HG03103 (cell line): Measurements from ENCODE around the gene ACTR10.

ENCODE experiments used
- ATAC-seq: cut with Tn5 transposase; IDR thresholded peaks from one replicate; pipeline ENCODE4 v1.9.1; 2021; ENCODE audit warnings: low read depth; ENCODE audit not compliant: unreplicated experiment

Gene ACTR10

GRCh38 chr14:58278177-58278576 is 78.2 kb downstream of the ACTR10 start:
- ATAC-seq, result no peak

GRCh38 chr14:58280954-58281787 is 81.2 kb downstream of the ACTR10 start:
- peak; percentile 73 for ATAC-seq

GRCh38 chr14:58281969-58282368 is 82.0 kb downstream of the ACTR10 start:
- ATAC-seq, result no peak

- ATAC-seq, result no peak
These were observed 83.1 kb downstream of the ACTR10 start for GRCh38 chr14:58282925-58283593.

GRCh38 chr14:58283730-58284129 is 83.8 kb downstream of the ACTR10 start:
- no peak for ATAC-seq

- ATAC-seq, result no peak
These were observed 85.2 kb downstream of the ACTR10 start for GRCh38 chr14:58285132-58285531.
